ENCODE measurements around the gene PTGIS.

Gene PTGIS

GRCh38 chr20:49543858-49544437, 24.0 kb downstream of the PTGIS start:
- FAIRE-seq (no peak), DNase-seq (ENCODE audit: insufficient read length) (no peak)
- TF ChIP-seq TAF1 (IDR thresholded peaks at IDR 0.05; ENCODE audit: borderline replicate concordance, low read depth, low read length) (no peak), POLR2A (IDR thresholded peaks at IDR 0.05; ENCODE audit: low read depth, low read length) (no peak), POLR2AphosphoS5 (IDR thresholded peaks at IDR 0.05; ENCODE audit: low read depth, low read length) (no peak)

GRCh38 chr20:49543071-49543857, 24.7 kb downstream of the PTGIS start:
- DNase-seq (ENCODE audit: insufficient read length), result no peak
- no peak for FAIRE-seq
- TF ChIP-seq POLR2A (IDR thresholded peaks at IDR 0.05; ENCODE audit: low read depth, low read length) (no peak), POLR2AphosphoS5 (IDR thresholded peaks at IDR 0.05; ENCODE audit: low read depth, low read length) (no peak), TAF1 (IDR thresholded peaks at IDR 0.05; ENCODE audit: borderline replicate concordance, low read depth, low read length) (no peak)

- TF ChIP-seq POLR2AphosphoS5 (IDR thresholded peaks at IDR 0.05; ENCODE audit: low read depth, low read length) (no peak), POLR2A (IDR thresholded peaks at IDR 0.05; ENCODE audit: low read depth, low read length) (no peak), TAF1 (IDR thresholded peaks at IDR 0.05; ENCODE audit: borderline replicate concordance, low read depth, low read length) (no peak)
- no peak for DNase-seq (ENCODE audit: insufficient read length)
- no peak for FAIRE-seq
Measured at GRCh38 chr20:49542514-49542991, 25.4 kb downstream of the PTGIS start.

GRCh38 chr20:49541733-49542513, 26.0 kb downstream of the PTGIS start:
- FAIRE-seq (no peak), DNase-seq (ENCODE audit: insufficient read length) (peak; percentile 53)
- TF ChIP-seq POLR2A (IDR thresholded peaks at IDR 0.05; ENCODE audit: low read depth, low read length), result no peak
- no peak for TF ChIP-seq POLR2AphosphoS5 (IDR thresholded peaks at IDR 0.05; ENCODE audit: low read depth, low read length)
- TF ChIP-seq TAF1 (IDR thresholded peaks at IDR 0.05; ENCODE audit: borderline replicate concordance, low read depth, low read length), result no peak

GRCh38 chr20:49540687-49541435, 27.1 kb downstream of the PTGIS start:
- TF ChIP-seq POLR2A (IDR thresholded peaks at IDR 0.05; ENCODE audit: low read depth, low read length) (no peak), POLR2AphosphoS5 (IDR thresholded peaks at IDR 0.05; ENCODE audit: low read depth, low read length) (no peak), TAF1 (IDR thresholded peaks at IDR 0.05; ENCODE audit: borderline replicate concordance, low read depth, low read length) (no peak)
- FAIRE-seq (no peak), DNase-seq (ENCODE audit: insufficient read length) (no peak)

- TF ChIP-seq TAF1 (IDR thresholded peaks at IDR 0.05; ENCODE audit: borderline replicate concordance, low read depth, low read length) (no peak), POLR2AphosphoS5 (IDR thresholded peaks at IDR 0.05; ENCODE audit: low read depth, low read length) (no peak), POLR2A (IDR thresholded peaks at IDR 0.05; ENCODE audit: low read depth, low read length) (no peak)
- FAIRE-seq, result no peak
- no peak for DNase-seq (ENCODE audit: insufficient read length)
Measured at GRCh38 chr20:49540232-49540620, 27.7 kb downstream of the PTGIS start.

GRCh38 chr20:49539481-49540231, 28.3 kb downstream of the PTGIS start:
- no peak for TF ChIP-seq POLR2A (IDR thresholded peaks at IDR 0.05; ENCODE audit: low read depth, low read length)
- TF ChIP-seq TAF1 (IDR thresholded peaks at IDR 0.05; ENCODE audit: borderline replicate concordance, low read depth, low read length), result no peak
- no peak for TF ChIP-seq POLR2AphosphoS5 (IDR thresholded peaks at IDR 0.05; ENCODE audit: low read depth, low read length)
- FAIRE-seq (no peak), DNase-seq (ENCODE audit: insufficient read length) (no peak)

- no peak for DNase-seq (ENCODE audit: insufficient read length)
- TF ChIP-seq POLR2A (IDR thresholded peaks at IDR 0.05; ENCODE audit: low read depth, low read length) (no peak), POLR2AphosphoS5 (IDR thresholded peaks at IDR 0.05; ENCODE audit: low read depth, low read length) (no peak), TAF1 (IDR thresholded peaks at IDR 0.05; ENCODE audit: borderline replicate concordance, low read depth, low read length) (no peak)
- FAIRE-seq, result no peak
Measured at GRCh38 chr20:49538950-49539349, 29.0 kb downstream of the PTGIS start.

- no peak for TF ChIP-seq TAF1 (IDR thresholded peaks at IDR 0.05; ENCODE audit: borderline replicate concordance, low read depth, low read length)
- TF ChIP-seq POLR2AphosphoS5 (IDR thresholded peaks at IDR 0.05; ENCODE audit: low read depth, low read length), result no peak
- no peak for TF ChIP-seq POLR2A (IDR thresholded peaks at IDR 0.05; ENCODE audit: low read depth, low read length)
- FAIRE-seq (peak; percentile 64), DNase-seq (ENCODE audit: insufficient read length) (peak; percentile 43)
Measured at GRCh38 chr20:49534255-49534712, 33.7 kb downstream of the PTGIS start.

- no peak for TF ChIP-seq POLR2A (IDR thresholded peaks at IDR 0.05; ENCODE audit: low read depth, low read length)
- no peak for TF ChIP-seq TAF1 (IDR thresholded peaks at IDR 0.05; ENCODE audit: borderline replicate concordance, low read depth, low read length)
- no peak for TF ChIP-seq POLR2AphosphoS5 (IDR thresholded peaks at IDR 0.05; ENCODE audit: low read depth, low read length)
- no peak for FAIRE-seq
Measured at GRCh38 chr20:49532285-49532946, 35.5 kb downstream of the PTGIS start.

More at GRCh38 chr20:49532285-49532946, 35.5 kb downstream of the PTGIS start:
- no peak for DNase-seq (ENCODE audit: insufficient read length)
